ENCODE data around the gene SLC7A8.
"Not testable (repeated sequence)": the region's sequence is repeated elsewhere in the genome, so short reads cannot be mapped to it uniquely, and the experiment has no call there.

SLC7A8 gene

DNA sequence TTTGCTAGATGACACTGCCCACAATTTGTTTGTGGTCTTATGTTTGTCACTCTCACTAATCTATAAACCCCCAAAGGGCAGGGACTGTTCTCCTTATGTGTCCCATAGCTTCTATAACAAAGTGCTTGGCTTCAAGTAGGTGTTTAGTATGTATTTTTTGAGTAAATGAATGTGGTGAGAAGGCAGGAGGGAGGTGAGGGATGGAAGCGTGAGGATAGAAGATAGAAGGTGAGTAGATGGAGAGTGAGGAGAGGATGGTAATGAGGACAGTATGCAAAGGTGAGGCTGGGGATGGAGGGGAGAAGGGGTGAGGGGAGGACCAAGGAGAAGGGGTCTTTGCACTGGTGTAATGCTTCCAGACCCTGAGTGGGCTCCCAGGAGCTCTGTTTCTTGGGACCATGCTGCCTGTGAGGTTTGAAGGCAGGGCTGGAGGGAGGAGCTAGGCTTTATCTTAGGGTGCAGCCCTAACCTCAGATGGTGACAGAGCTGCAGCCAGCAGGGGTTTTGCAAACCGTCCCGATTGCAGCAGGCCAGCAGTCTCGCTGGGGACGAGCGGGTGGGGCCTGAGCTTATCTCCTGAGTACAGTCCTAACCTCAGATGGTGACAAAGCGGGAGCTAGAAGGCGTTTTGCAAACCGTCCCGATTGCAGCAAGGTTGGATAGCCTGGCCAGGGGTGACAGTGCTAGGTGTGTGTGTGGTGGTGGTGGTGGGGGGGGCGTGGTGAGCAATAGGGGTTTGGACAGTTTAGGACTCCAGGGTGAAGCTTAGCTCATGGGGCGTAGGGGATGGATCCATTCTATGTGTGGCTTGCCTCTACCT is 70.9 kb downstream of the SLC7A8 start:
- no peak for DNase-seq

- DNase-seq: no peak
Observed at GRCh38 chr14:23110579-23111365, 72.7 kb downstream of the SLC7A8 start.

DNA sequence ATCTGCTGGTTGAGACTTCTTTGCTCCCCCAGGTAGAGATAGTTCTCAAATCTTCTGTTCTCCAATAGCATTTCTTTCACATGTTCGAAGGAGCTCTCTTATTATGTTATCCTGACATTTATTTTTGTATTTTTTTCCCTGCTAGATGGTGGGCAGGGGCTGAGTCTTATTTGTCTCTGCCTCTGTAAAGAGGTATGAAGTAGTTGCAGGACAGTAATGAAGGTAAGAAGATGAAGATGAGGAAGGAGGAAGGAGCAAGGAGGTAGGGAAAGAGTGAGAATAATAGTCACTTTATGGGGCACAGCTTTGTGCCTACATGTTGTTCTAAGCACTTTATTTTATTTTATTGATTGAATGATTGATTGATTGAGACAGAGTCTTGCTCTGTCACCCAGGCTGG is 73.7 kb downstream of the SLC7A8 start:
- DNase-seq: no peak

- DNase-seq: not testable (repeated sequence)
Observed at GRCh38 chr14:23108169-23108568, 75.3 kb downstream of the SLC7A8 start.

- not testable (repeated sequence) for DNase-seq
Observed at GRCh38 chr14:23107620-23108019, 75.8 kb downstream of the SLC7A8 start.

DNA sequence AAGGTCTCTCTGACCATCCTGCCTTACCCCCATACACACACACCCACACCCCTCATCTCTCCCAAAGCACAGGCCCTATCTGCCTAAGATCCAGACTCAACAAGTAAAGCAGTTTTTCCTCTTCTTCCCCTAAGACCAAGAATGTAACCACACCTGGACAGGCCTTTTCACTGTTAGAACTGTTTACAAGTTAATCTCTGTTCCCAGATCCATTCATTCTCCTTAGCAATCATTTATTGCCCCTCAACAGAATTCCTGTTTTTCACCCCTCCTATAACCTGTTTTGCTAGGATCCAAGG is 76.8 kb downstream of the SLC7A8 start:
- no peak for DNase-seq

DNA sequence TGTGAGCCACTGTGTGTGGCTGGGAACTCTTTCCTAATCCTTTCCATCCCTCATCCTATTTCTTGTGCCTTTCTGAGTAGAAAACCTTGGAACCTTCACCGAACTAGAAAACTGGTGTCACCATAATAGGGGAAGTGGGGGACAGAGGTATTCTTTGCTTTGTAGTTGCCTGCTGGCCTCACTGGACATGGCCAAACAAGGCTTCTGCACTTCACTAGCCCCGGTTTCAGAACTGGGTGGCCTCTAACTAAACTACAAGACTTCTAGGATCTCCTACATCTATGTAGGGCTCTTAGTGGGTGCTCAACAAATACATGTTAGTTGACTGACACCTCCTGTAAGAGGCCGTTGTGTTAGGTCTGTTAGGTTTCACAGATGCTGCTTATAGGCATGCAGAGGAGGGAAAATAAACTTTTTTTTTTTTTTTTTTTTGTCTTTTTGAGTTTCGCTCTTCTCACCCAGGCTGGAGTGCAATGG is 78.1 kb downstream of the SLC7A8 start:
- DNase-seq: no peak

DNA sequence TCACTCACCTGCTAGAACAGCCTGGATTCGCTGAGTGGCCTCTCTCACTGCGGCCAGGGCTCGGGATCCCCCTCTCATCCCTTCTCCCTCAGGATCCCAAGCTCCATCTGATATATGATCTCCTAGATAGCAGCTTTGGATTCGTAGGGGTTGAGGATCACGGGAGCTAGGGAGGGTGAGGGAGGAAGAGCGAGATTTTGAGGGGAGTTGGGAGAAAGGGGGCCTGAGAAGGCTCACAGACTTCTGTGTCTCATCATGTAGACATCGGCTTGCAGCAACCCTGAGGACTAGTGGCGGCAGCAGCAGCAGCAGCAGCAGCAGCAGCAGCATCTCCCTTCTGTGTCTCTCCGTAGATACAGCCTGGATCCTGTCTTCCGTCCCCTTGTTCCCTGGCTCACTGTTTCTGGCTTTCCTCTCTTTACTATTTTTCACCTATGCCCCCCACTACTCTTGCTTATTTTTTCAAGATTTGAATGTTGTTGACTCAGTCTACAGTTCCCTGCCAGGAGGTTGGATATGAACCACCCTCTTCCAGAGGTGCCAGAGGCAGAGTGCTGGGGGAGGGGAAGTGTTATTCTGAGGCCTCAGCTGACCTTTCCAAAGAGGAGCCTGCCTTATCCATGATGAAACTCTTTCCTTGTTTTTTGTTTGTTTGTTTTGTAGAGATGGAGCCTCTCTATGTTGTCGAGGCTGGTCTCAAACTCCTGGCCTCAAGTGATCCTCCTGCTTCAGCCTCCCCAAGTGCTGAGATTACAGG is 78.7 kb downstream of the SLC7A8 start, which contains the start of gene CIROP:
CIROP (minus strand) TSS at position 399 of the 757 bp plus-strand sequence; CDS start at position 330, 69 bp downstream.
- no peak for DNase-seq

DNA sequence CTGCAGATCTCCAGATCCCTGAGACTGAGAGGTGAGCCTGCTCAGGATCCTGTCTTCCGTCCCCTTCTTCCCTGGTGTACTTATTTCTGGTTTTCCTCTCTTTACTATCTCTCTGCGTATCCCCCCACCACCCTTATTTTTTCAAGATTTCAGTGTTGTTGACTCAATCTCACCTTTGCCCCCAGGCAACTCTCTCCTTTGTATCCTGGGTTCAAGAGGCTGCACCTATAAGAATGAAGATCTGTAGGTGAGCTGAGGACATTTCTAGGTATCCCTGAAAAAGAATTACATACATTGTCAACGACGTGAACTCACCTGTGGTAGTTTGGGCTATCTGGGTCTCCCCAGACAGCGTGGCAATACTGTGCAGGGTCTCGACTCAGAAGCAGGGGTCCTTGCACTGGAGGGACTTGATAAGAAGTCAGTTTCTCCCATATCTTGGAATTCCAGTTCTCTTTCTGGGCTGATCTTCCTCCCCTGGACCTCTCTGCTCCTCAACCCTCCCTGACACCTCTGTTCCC is 79.3 kb downstream of the SLC7A8 start:
- no peak for DNase-seq

GRCh38 chr14:23103581-23103980 is 79.9 kb downstream of the SLC7A8 start:
- DNase-seq: no peak

DNA sequence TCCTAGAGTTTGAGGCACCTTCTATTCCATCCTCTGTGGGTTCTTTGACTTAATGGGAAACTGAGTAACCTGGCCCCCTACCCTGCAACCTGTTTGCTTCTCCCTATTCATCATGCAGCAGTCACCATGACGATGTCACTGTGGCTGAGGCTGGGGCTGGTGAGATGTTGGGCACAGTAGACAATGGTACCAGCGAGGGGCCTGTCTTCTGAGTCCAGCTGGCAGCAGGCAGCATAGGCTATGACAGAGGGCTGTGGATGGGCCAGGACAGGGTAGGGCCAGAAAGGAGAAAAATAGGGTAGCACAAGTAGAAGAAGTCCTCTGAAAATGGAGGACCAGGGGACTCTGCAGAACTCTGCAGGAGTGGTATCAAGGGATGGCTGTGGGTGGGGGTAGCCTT is 80.7 kb downstream of the SLC7A8 start:
- DNase-seq: no peak

GRCh38 chr14:23101986-23102625 is 81.4 kb downstream of the SLC7A8 start:
- no peak for DNase-seq

DNA sequence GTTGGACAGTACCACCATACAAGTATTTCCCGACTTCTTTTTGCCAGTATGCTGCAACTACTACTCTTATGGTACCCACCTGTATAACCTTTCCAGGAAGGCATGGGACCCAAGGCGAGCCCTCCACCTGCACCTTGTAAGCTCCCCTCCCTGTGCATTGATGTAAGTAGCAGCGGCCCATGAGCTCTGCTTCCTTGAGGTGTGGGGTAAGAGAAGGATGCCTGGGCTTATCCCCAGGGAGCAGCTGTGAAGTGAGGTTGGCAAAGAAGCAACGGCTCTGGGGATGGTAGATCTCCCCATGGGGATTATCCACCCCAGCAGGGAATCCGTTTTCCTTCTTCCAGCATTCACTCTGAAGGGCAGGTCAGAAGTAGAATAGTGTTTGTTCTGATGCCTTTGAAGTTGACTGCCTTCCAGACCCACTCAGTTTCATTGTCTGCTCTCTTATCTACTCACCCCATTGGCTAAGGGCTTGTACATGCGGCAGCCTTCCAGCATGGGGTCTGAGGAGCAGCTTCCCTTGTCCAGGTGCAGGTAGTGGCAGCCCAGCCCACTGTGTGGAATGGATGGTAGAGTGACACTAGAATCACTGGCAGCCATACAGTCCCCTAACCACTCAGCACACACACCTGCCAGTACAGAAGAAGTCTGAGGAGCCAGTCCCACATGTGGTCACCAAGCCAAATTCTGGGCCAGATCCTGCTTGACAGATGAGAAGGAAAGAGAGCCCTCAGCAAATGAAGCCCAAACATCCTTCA is 82.1 kb downstream of the SLC7A8 start:
- DNase-seq: no peak

DNA sequence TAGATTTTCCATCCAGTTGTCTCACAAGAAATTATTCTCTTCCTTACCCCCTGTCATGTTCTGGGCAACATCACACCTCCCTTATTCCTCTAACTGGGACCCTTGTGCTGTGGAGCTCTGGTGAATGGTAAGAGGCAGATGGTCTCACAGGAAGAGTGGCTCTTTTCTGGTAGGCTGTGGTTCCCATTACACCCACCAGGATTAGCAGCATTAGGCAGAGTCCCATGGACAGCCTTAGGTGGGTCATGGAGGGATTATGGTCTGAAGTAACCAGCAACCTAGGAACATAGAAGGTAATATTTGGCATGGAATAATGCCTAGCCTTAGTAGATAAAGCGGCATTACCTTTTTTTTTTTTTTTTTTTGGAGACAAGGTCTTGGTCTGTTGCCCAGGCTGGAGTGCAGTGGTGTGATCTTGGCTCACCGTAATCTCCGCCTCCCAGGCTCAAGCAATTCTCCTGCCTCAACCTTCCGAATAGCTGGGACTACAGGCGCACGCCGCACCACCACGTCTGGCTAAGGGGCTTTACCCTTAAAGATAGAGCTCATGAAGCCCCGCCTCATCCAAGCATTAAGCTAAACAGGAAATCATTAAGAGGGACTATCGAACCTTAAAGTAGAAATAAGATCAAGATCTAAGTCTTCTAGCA is 84.1 kb downstream of the SLC7A8 start:
- no peak for DNase-seq

GRCh38 chr14:23097786-23098185 is 85.7 kb downstream of the SLC7A8 start:
- DNase-seq: no peak

GRCh38 chr14:23095196-23096108 is 88.0 kb downstream of the SLC7A8 start, which contains the start of gene C14orf119:
Gene C14orf119 (plus strand): TSS chr14:23095505. CDS start chr14:23097659, 2,154 bp downstream.
- DNase-seq: peak; percentile 100

- DNase-seq: peak; percentile 83
Observed at GRCh38 chr14:23094666-23095195, 88.7 kb downstream of the SLC7A8 start, which contains the start of gene ACIN1. Gene ACIN1 (minus strand): TSS chr14:23095136. CDS start chr14:23095112, 24 bp downstream.

- DNase-seq: no peak
Observed at GRCh38 chr14:23093991-23094665, 89.3 kb downstream of the SLC7A8 start.

DNA sequence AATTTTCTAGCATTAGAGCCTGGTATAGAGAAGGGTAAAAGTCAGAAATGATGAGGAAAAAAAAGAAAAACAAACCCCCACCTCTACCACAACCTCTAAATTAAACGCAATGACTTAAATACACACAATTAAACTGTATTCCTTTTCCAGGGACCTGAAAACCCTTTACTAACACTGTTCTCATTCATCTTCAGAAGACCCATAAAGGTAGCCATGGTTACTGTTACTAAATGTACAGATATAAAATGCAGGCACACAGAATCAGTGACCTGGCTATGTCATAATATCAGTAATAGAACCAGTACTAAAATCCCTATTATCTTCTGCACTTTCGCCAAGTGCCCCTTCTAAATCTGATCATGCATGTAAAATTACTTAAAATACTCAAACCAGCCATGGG is 89.9 kb downstream of the SLC7A8 start:
- no peak for DNase-seq
